ENCODE data around the gene MAG. TPM values are rescaled to one million over a fixed set of nuclear protein-coding genes. Genes with fewer than 3 reads are reported as not detected.

Gene MAG
- total RNA-seq, 1 experiment from 2014 or later, result not detected

- intact Hi-C loops (cut with micrococcal nuclease), result loop anchor here (1.0 to 10.0 kb wide), 2 partner anchors 94 to 184 kb away; partner anchors contain the start of gene FXYD5
- POLR2A ChIA-PET, result interaction anchor here (1.1 to 1.7 kb wide), 2 partner anchors 22 to 129 kb away, joined by 3 to 4 read pairs; no protein-coding TSS in a partner anchor
These were observed 43.4 kb upstream of the MAG start, which contains the start of gene LSR for GRCh38 chr19:35248310-35249145. Gene LSR, plus strand, starts transcription at chr19:35249002. Its CDS starts 21 bp downstream, at chr19:35249023.

GRCh38 chr19:35249146-35249847 is 42.7 kb upstream of the MAG start:
- CTCF ChIA-PET, result no interaction called here
- Mint-ChIP-seq H3K27me3 (ENCODE audit: insufficient read depth, unreplicated experiment) (no peaks in the 10 kb centered on the region), H3K27ac (ENCODE audit: low read depth, unreplicated experiment) (peak overlapping the region; percentile 99), H3K4me3 (ENCODE audit: unreplicated experiment) (peak overlapping the region; percentile 92), H3K4me1 (ENCODE audit: insufficient read depth, unreplicated experiment) (peaks cover 16% of the 10 kb centered on the region), H3K36me3 (ENCODE audit: insufficient read depth, unreplicated experiment) (peaks cover 35% of the 10 kb centered on the region), H3K9me3 (ENCODE audit: unreplicated experiment) (no peaks in the 10 kb centered on the region)
- DNase-seq (ENCODE audit: unreplicated experiment), result peak; percentile 26
- no TSS peak for BruUV-seq (replicated peaks)
- POLR2A ChIA-PET, result interaction anchor here (0.6 kb wide), 1 partner anchor 17 kb away, joined by 3 read pairs; no protein-coding TSS in a partner anchor
- intact Hi-C loops (cut with micrococcal nuclease), result loop anchor here (10.0 kb wide), 1 partner anchor 184 kb away; no protein-coding TSS in a partner anchor
- no peak for TF ChIP-seq CTCF (IDR thresholded peaks at IDR 0.05; ENCODE audit: unreplicated experiment)

More at GRCh38 chr19:35248310-35249145, 43.4 kb upstream of the MAG start, which contains the start of gene LSR:
- no peak for TF ChIP-seq CTCF (IDR thresholded peaks at IDR 0.05; ENCODE audit: unreplicated experiment)
- H3K9me3 Mint-ChIP-seq (ENCODE audit: unreplicated experiment), result peaks cover 6% of the 10 kb centered on the region
- H3K27ac Mint-ChIP-seq (ENCODE audit: low read depth, unreplicated experiment), result peak within 1 kb of the TSS; percentile 99
- CTCF ChIA-PET, result no interaction called here
- H3K4me3 Mint-ChIP-seq (ENCODE audit: unreplicated experiment), result peak within 1 kb of the TSS; percentile 92
- H3K27me3 Mint-ChIP-seq (ENCODE audit: insufficient read depth, unreplicated experiment), result no peaks in the 10 kb centered on the region
- no TSS peak for BruUV-seq (replicated peaks)
- H3K36me3 Mint-ChIP-seq (ENCODE audit: insufficient read depth, unreplicated experiment), result peaks cover 31% of the 10 kb centered on the region
- peak; percentile 92 for DNase-seq (ENCODE audit: unreplicated experiment)
- peaks cover 16% of the 10 kb centered on the region for H3K4me1 Mint-ChIP-seq (ENCODE audit: insufficient read depth, unreplicated experiment)

- H3K27ac Mint-ChIP-seq (ENCODE audit: low read depth, unreplicated experiment), result peak overlapping the region; percentile 99
- H3K27me3 Mint-ChIP-seq (ENCODE audit: insufficient read depth, unreplicated experiment), result no peaks in the 10 kb centered on the region
- ChIA-PET POLR2A (interaction anchor here (0.6 kb wide), 1 partner anchor 16 kb away, joined by 3 read pairs; no protein-coding TSS in a partner anchor), CTCF (interaction anchor here (0.6 to 1.6 kb wide), 3 partner anchors 135 to 191 kb away, joined by 3 to 5 read pairs (median 4); no protein-coding TSS in a partner anchor)
- peaks cover 16% of the 10 kb centered on the region for H3K4me1 Mint-ChIP-seq (ENCODE audit: insufficient read depth, unreplicated experiment)
- DNase-seq (ENCODE audit: unreplicated experiment), result no peak
- no TSS peak for BruUV-seq (replicated peaks)
- peak overlapping the region; percentile 92 for H3K4me3 Mint-ChIP-seq (ENCODE audit: unreplicated experiment)
- peaks cover 43% of the 10 kb centered on the region for H3K36me3 Mint-ChIP-seq (ENCODE audit: insufficient read depth, unreplicated experiment)
- intact Hi-C loops (cut with micrococcal nuclease), result loop anchor here (10.0 kb wide), 1 partner anchor 185 kb away; no protein-coding TSS in a partner anchor
- no peaks in the 10 kb centered on the region for H3K9me3 Mint-ChIP-seq (ENCODE audit: unreplicated experiment)
- no peak for TF ChIP-seq CTCF (IDR thresholded peaks at IDR 0.05; ENCODE audit: unreplicated experiment)
These were observed 41.9 kb upstream of the MAG start for GRCh38 chr19:35249848-35250711.

Measured in MCF 10A (cell line).